GM21528 (cell line): ENCODE measurements around the gene PTPRM.

Experiments
- ATAC-seq: cut with Tn5 transposase; IDR thresholded peaks from one replicate; pipeline ENCODE4 v1.9.1; 2021; ENCODE audit warnings: mild to moderate bottlenecking, moderate library complexity; ENCODE audit not compliant: unreplicated experiment, low FRiP score

The PTPRM gene

DNA sequence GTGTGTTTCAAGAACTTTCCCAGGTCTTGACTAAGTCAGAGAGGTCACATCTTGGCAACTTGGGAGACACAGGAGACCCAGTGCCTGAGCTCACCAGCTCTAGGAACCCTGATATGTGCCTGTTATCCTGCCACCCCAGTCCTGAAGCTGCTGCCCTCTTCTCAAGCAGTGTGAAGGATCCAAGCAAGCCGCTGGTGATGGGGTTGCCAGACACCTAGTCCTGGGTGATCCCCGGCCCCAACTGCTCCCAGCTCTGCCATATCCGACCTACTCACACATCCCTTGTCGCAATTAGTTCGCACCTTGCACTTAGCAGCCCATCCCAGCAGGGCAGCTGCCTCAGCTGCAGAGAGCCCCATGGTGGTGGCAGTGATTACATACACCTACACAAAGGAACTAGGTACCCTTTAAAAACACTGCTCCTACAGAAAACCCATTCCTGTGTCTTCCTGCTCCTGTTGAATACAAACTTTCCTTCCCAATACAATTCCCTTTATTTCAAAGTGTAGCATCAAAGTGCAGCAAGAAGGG is 794.9 kb downstream of the PTPRM start:
- no peak for ATAC-seq

- no peak for ATAC-seq
Observed at GRCh38 chr18:8362863-8363262, 795.7 kb downstream of the PTPRM start.

DNA sequence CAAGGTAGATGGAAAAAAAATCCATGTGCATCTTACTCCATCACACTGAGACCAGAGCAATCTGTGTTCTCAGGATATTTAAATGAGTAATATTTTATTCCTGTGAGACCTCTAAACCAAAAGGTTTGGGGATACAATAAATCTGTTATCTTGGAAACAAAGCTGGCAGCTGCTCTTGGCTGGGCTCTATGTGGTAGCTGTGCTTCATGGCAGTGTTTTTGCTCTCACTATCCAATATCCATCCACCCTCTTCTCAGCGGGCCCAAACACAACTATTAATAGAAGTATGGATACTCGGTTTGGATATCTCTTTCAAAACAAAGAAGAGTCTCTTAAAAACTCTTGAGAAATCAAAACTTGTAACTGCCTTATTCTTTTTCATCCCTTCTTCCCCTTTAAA is 797.3 kb downstream of the PTPRM start:
- no peak for ATAC-seq

GRCh38 chr18:8365006-8365405 is 797.9 kb downstream of the PTPRM start:
- ATAC-seq, result no peak

- ATAC-seq, result no peak
Observed at GRCh38 chr18:8365528-8365927, 798.4 kb downstream of the PTPRM start.

GRCh38 chr18:8366070-8366469 is 799.0 kb downstream of the PTPRM start:
- ATAC-seq, result no peak

DNA sequence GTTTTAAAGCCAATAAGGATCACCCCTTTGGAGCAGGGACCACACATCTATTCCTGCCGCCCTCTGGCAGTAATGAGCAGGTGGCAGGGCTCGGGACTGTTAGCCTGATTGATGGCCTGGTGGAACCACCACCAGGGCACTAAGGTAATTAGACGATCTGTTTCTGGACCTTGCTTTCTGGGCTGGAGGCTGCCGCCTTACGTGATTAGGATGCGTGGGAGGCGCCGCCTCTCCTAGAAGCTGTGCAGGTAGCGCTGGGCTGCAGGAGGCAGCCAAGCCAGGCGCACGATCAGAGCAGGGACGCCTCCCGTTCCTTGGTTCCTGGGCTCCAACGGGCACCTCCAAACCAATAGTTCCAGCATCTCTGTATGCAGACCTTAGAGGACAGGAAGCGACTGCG is 799.5 kb downstream of the PTPRM start:
- no peak for ATAC-seq

DNA sequence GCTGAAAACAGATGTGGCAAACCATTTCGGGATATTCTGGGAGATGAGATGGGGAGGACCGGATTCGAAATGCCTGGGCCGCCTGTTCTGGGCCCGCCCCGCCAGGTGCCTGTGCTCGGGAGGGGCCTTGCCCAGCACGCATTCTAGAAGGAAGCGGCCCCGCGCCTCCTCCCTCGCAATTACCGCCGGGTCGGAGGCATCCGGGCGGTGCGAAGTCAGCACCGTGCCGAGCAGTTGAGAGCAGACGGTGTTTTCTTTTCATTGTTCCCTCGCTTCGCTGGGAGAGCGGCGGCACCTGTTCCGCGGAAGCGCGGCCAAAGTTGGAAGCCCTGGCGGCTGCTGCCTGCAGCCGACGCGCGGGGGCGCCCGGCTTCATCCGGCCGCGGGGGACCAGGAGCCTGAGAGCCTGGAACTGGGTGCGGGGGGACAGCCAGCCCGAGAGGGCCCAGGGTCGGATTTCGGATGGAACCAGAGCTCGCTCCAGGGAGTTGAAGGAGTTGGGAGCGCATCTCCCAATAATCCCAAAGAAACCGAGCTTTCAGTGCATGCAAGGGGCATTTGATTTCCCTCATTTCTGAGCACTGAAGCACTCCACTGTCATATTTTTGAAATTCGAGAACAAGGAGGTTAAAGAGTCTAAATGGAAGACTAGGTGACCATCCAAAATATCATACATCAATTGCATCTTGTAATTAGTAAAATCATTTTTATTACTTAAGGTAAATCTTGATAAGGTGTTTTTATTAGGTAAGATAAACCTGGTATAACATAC is 800.3 kb downstream of the PTPRM start:
- no peak for ATAC-seq

GRCh38 chr18:8368512-8369217 is 801.5 kb downstream of the PTPRM start:
- no peak for ATAC-seq

DNA sequence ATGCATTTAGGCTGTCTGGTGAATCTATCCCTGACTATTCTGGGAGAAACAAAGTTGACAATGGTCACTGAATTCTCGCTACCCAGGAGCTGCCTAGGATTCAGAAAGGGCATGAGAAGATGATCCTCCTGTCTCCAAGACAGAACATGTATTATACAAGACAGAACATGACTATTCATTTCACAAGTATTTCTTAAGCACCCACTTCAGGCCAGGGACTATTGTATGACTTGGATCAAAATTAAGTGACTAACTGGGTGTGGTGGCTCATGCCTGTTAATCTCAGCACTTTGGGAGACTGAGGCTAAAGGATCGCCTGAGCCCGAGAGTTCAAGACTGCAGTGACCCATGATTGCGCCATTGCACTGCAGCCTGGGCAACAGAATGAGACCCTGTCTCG is 806.4 kb downstream of the PTPRM start:
- no peak for ATAC-seq

DNA sequence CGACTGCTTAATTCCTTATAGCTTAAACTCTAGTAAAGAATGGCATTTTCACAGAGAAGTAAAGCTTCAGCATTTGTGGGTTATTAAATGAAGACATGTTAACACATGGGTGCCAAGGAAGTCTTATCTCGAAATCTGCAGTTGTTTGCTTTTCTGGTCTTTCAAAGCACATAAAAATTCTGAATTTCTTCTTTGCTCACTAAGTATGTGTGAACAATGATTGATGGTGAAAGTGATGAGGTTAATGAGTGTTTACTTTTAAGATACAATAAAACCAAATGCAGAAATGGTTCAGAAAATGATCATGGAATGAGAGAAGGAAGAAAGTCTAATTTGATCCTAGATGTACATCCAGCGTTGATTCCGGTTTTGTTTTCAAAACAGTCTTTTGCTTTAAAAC is 807.6 kb downstream of the PTPRM start:
- no peak for ATAC-seq

GRCh38 chr18:8375249-8375648 is 808.1 kb downstream of the PTPRM start:
- ATAC-seq, result no peak

DNA sequence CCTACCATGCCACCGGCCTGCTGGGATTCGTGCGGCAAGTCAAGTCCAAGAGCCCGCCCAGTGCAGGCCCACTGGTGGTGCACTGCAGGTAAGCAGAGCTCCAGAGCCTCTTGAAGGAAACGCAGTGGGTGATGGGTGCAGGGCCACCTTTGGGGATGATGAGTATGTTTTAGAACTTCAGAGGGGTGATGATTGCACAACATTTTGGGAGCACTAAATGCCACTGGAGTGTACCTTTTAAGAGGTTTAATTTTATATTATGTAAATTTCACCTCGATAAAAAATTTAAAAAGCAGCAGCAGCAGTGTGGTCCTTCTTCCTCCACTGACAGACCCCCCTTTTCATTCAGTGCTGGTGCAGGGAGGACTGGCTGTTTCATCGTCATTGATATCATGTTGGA is 809.0 kb downstream of the PTPRM start:
- ATAC-seq, result no peak

- no peak for ATAC-seq
Observed at GRCh38 chr18:8379187-8379941, 812.2 kb downstream of the PTPRM start.

GRCh38 chr18:8380006-8380405 is 812.9 kb downstream of the PTPRM start:
- ATAC-seq, result no peak

DNA sequence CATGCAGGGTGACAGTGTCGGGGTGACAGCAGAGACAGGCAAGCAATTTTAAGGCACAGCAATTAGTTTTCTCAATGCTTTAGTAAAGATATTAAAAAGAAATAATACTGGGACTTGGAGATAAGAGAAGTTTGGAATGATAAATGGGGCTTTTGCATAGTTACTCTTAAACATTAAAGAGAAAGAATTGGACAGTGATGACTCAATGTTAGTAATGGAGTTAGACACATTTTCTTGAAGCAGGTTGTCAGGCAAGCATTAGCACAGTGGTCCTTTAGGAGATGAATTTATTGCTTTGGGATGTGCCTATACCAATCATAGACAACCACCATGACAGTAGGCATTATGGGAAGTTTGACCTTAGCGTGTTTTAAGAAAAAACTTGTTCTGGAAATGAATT is 813.8 kb downstream of the PTPRM start:
- no peak for ATAC-seq

- ATAC-seq, result no peak
Observed at GRCh38 chr18:8381821-8382459, 814.8 kb downstream of the PTPRM start.

DNA sequence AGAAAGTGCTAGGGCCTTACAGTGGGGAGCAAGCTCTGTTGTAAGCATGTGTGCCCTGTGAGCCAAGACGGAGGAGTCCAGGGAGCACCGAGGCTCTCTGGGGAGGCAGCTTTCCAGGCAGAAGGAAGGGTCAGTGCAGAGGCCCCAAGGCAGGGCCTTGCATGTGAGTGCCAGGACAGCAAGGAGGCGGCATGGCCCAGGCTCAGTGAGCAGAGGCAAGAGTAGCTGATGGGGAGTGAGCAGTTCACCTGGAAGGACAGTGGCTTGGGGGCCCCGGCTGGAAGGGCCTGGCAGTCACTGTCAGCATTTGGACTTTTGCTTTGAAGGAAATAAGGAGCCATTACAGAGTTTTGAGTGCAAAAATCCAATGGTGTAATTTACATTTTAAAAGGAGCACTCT is 818.3 kb downstream of the PTPRM start:
- ATAC-seq, result no peak

DNA sequence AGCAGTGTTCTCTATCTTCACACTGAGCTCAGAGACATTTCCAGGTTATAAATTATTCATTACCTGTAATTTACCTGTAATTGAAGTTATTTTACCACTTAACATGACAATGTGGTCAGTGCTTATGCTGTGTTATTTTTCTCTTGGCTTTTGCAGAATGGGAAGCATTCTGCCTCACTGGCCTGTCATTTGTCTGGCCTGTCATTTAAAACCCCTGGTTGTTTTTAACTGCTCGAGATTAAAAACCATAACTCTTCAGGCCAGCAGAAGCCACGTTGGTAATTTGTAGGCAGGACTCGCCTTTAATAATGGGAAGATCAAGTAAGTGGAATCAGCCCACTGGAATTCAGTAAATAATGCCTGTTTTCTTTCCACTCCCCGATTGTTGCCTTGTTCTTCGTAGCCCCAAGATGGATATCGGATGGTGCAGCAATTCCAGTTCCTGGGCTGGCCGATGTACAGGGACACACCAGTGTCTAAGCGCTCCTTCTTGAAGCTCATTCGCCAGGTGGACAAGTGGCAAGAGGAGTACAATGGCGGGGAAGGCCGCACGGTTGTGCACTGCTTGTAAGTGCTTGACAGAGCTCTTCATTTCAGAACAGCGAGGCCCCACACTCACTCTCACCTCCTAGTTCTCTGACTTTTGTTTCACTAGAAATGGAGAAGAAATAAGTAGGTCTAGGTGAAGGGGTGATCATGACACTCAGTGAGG is 819.7 kb downstream of the PTPRM start:
- no peak for ATAC-seq
